OCI-LY1 (cell line): ENCODE data around the gene NPAS2.

Experiments
- CTCF ChIP-seq: fragments of 200-600 bp; sonication (generic), shearing (Covaris generic); IDR thresholded peaks from 2 replicates; pipeline ENCODE4 v1.5.1; 2017; ENCODE audit warnings: mild to moderate bottlenecking, antibody characterized with exemption, low read length, moderate library complexity, mixed read lengths
- EZH2 ChIP-seq: fragments of 200-600 bp; sonication (generic), shearing (Covaris generic); IDR thresholded peaks from 2 replicates; pipeline ENCODE4 v1.8.0; 2017; ENCODE audit warnings: borderline replicate concordance, mixed run types, mild to moderate bottlenecking, antibody characterized with exemption, low read length, moderate library complexity, mixed read lengths

- TF ChIP-seq CTCF (no peak), EZH2 (no peak)
These were observed 38.0 kb downstream of the NPAS2 start for GRCh38 chr2:100857915-100858314.
